SK-N-SH treated with all-trans-retinoic acid at 6 μM for 48 hours (cell line): ENCODE data around the gene TUBA3E.

Experiments used
- GLIS3 ChIP-seq: fragments of 250-450 bp; sonication (Bioruptor Pico); IDR thresholded peaks from 2 replicates; pipeline ENCODE4 v1.5.0; 2020; ENCODE audit warnings: mild to moderate bottlenecking, moderate library complexity
- ISL1 ChIP-seq: fragments of 250-450 bp; sonication (Bioruptor Pico); IDR thresholded peaks from 2 replicates; pipeline ENCODE4 v2.1.2; 2022; ENCODE audit warnings: mild to moderate bottlenecking, moderate library complexity
- RARB ChIP-seq: fragments of 250-450 bp; sonication (Bioruptor Pico); IDR thresholded peaks from 2 replicates; pipeline ENCODE4 v1.8.0; 2021; ENCODE audit warnings: mild to moderate bottlenecking, moderate library complexity
- SNAI2 ChIP-seq: fragments of 250-450 bp; sonication (Bioruptor Pico); IDR thresholded peaks from 2 replicates; pipeline ENCODE4 v1.5.0; 2020; ENCODE audit warnings: mild to moderate bottlenecking, moderate library complexity
- TCF4 ChIP-seq: fragments of 250-450 bp; sonication (Bioruptor Pico); IDR thresholded peaks from 2 replicates; pipeline ENCODE4 v1.8.0; 2021; ENCODE audit warnings: mild to moderate bottlenecking, moderate library complexity, borderline replicate concordance
- ZFP30 ChIP-seq: fragments of 450-650 bp; formaldehyde crosslinking; IDR thresholded peaks from 2 replicates; pipeline ENCODE4 v1.5.0; 2022; ENCODE audit warnings: mild to moderate bottlenecking, moderate library complexity

DNA sequence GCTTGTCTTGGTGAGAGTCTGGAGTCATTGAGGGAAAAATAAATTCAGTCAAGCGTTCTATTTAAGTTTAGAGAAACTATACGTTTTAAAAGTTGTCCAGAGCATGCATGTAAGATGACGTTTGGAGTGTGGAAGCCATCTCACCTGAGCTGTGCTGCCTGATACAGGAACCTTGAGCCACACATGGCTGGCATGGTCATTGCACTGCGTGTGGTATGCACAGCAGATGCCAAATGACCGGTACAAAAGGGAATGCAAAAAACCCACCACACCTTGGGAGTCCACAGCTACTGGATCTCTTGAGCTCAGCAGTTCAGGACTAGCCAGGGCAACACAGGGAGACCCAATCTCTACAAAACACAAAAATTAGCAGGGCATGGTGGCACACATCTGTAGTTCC lies 11.8 kb downstream of the TUBA3E start:
- TF ChIP-seq RARB (CRISPR knock-in tag) (no peak), SNAI2 (CRISPR knock-in tag) (no peak), ISL1 (CRISPR knock-in tag) (no peak), TCF4 (CRISPR knock-in tag) (no peak), ZFP30 (CRISPR knock-in tag) (no peak), GLIS3 (CRISPR knock-in tag) (no peak)
